Measurements from ENCODE around the gene MYBBP1A. TPM values are rescaled to one million over a fixed set of nuclear protein-coding genes. Genes with fewer than 3 reads are reported as not detected.

The MYBBP1A gene
- total RNA-seq, 4 donors from 2014 or later: 42.5 to 60.2 (median 48.9) TPM

DNA sequence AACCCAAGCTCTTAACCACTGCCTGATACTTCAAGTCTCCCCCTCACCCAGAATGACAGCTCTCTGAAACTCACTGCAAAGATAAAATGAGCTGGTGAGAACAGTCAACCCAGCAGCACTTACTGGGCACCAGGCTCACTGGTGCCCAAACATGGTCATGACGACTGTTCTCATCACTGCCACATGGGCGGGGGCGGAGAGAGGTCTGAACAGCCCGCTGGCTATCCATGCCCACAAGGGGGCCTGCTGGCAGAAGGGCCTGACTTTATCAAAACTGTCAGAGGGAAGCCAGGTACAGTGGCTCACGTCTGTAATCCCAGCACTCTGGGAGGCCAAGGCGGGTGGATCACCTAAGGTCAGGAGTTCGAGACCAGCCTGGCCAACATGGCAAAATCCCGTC, 4.0 kb downstream of the MYBBP1A start:
- no peak overlapping the region for H3K4me3 ChIP-seq
- no peak overlapping the region for H3K27ac ChIP-seq
- DNase-seq (no peak), ATAC-seq (no peak)
- H3K27me3 ChIP-seq: no peaks in the 10 kb centered on the region
- peaks cover 0 to 79% of the 10 kb centered on the region in 2 donors for H3K36me3 ChIP-seq
- no peak for TF ChIP-seq POLR2A (IDR thresholded peaks at IDR 0.05)
- TF ChIP-seq, protein P1, sequence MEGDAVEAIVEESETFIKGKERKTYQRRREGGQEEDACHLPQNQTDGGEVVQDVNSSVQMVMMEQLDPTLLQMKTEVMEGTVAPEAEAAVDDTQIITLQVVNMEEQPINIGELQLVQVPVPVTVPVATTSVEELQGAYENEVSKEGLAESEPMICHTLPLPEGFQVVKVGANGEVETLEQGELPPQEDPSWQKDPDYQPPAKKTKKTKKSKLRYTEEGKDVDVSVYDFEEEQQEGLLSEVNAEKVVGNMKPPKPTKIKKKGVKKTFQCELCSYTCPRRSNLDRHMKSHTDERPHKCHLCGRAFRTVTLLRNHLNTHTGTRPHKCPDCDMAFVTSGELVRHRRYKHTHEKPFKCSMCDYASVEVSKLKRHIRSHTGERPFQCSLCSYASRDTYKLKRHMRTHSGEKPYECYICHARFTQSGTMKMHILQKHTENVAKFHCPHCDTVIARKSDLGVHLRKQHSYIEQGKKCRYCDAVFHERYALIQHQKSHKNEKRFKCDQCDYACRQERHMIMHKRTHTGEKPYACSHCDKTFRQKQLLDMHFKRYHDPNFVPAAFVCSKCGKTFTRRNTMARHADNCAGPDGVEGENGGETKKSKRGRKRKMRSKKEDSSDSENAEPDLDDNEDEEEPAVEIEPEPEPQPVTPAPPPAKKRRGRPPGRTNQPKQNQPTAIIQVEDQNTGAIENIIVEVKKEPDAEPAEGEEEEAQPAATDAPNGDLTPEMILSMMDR (IDR thresholded peaks at IDR 0.05 in 4 of 5, conservative IDR thresholded peaks at IDR 0.05 in 1 of 5): no peak
- H3K9me3 ChIP-seq: no peaks in the 10 kb centered on the region
- intact Hi-C loops (cut with DNase I; ENCODE audit: low total_unique reads): loop anchor here (10.0 kb wide), 1 partner anchor 126 kb away; no protein-coding TSS in a partner anchor
- in situ Hi-C loops (cut with MboI; ENCODE audit: low sequenced_read_pairs in 4 of 4): loop anchor here in 2 of 4 donors (10.0 to 25.0 kb wide), 2 partner anchors 89 to 126 kb away; no protein-coding TSS in a partner anchor
- peaks cover 17% of the 10 kb centered on the region in 2 donors for H3K4me1 ChIP-seq

DNA sequence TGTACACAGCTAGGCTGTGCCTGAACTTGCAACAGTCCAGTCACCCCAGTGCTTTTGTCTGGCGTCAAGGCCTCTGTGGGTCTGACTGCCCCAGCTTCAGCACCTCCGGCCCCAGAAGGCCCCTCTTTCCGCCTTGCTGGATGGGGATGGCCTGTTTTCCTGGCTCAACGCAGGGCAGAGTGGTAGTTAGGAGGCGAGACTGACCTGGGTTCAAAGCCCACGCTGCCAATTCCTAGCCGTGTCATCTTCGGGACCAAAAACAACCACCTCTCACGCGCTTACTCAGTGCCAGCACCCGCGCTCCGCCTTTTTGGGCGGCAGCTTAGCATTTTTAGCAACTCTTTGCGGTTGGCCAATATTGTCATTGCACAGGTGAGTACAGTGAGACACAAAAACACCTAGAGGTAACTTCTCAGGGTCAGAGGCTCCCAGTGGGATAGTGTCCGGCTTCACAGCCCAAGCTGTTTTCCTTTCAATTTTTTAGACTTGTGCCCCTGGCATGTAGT, 4.6 kb downstream of the MYBBP1A start:
- Histone ChIP-seq H3K36me3 (peaks cover 0 to 79% of the 10 kb centered on the region in 2 donors), H3K9me3 (no peaks in the 10 kb centered on the region), H3K4me1 (peaks cover 12% of the 10 kb centered on the region in 2 donors), H3K27ac (no peak overlapping the region), H3K4me3 (no peak overlapping the region), H3K27me3 (no peaks in the 10 kb centered on the region)
- in situ Hi-C loops (cut with MboI; ENCODE audit: low sequenced_read_pairs in 4 of 4) (loop anchor here in 2 of 4 donors (10.0 to 25.0 kb wide), 2 partner anchors 88 to 126 kb away; no protein-coding TSS in a partner anchor), intact Hi-C loops (cut with DNase I; ENCODE audit: low total_unique reads) (loop anchor here (10.0 kb wide), 1 partner anchor 126 kb away; no protein-coding TSS in a partner anchor)
- no peak for ATAC-seq
- TF ChIP-seq, protein P1 (IDR thresholded peaks at IDR 0.05 in 4 of 5, conservative IDR thresholded peaks at IDR 0.05 in 1 of 5): no peak
- TF ChIP-seq POLR2A (IDR thresholded peaks at IDR 0.05): no peak
- no peak for DNase-seq

DNA sequence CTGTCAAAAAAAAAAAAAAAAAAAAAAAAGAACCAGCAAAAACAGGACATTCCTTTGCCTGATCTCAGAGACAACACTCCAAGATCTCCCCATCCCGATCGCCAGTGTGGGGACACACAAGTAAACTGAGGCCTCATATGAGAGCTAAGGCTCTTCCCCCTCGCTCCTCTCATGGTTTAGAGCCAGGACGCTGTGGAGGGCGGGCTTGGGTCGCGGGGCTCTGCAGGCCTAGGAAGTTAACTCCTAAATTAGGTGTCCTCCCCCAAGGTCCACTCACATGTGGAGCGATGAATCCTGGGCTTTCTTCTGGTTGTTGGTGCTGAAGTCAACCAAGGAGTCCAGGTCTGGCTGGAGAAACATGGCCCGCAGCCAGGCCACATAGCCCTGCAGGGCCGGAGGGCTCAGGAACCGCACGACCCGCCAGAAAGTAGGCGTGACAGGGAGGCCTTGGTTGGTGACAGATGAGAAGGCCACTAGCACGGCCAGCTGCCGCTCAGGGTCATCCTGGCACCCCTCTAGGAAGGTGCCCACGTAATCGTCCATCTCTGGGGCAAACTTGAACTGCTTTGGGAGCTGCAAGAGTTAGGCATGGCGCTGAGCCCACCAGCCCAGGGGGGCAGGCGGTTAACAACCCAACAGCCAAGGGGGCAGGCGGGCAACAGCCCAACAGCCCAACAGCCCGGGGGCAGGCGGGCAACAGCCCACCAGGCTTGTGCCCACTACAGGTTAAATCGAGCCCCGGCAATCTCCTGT, 5.2 kb downstream of the MYBBP1A start:
- Histone ChIP-seq H3K27me3 (no peaks in the 10 kb centered on the region), H3K4me3 (no peak overlapping the region), H3K36me3 (peaks cover 0 to 85% of the 10 kb centered on the region in 2 donors), H3K4me1 (peaks cover 12 to 17% of the 10 kb centered on the region in 2 donors), H3K27ac (no peak overlapping the region), H3K9me3 (no peaks in the 10 kb centered on the region)
- TF ChIP-seq POLR2A (IDR thresholded peaks at IDR 0.05): no peak
- TF ChIP-seq, protein P1 (IDR thresholded peaks at IDR 0.05 in 4 of 5, conservative IDR thresholded peaks at IDR 0.05 in 1 of 5): no peak
- ATAC-seq (no peak), DNase-seq (no peak)
- in situ Hi-C loops (cut with MboI; ENCODE audit: low sequenced_read_pairs in 4 of 4): loop anchor here in 2 of 4 donors (10.0 to 25.0 kb wide), 2 partner anchors 88 to 125 kb away; no protein-coding TSS in a partner anchor
- intact Hi-C loops (cut with DNase I; ENCODE audit: low total_unique reads): loop anchor here (10.0 kb wide), 1 partner anchor 125 kb away; no protein-coding TSS in a partner anchor

DNA sequence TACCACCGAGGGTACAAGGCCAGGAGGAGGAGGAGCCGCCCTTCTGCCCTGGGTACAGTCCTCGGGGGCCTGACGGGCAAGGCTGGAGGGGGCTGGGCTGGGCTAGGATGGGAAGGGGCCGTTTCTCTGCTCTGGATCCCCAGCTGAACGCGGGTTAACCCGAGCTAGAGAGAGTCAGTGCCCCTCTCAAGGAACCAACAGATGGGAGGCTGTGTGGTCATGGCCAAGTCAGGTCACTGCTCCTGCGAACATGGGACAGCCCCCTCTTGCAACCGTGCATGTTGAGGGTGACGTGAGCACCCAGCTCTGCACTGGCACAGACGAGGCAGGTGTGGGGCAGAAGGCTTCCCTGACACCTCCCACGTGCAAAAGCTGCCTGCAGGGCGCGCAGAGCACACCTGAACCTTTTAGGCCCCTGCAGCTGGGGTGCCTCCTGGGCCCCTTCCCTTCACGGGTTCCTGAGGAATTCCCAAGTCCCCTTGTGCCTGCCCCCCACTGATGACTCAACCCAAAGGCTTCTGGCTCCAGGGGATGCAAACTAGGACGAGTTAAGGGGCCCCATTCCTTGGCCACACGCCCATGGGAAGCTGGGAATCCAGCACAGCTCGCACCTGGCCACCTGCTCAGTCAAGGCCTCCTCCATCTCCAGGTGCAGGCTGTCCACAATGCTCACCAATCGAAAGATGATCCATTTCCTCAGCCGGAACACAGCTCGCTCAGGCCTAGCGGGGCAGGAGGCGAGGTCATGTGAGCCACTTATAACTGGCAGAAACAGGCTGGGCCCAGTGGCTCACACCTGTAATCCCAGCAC, 6.3 kb downstream of the MYBBP1A start:
- intact Hi-C loops (cut with DNase I; ENCODE audit: low total_unique reads): no loop called here
- ATAC-seq (no peak), DNase-seq (no peak)
- Histone ChIP-seq H3K4me3 (no peak overlapping the region), H3K9me3 (no peaks in the 10 kb centered on the region), H3K27ac (no peak overlapping the region), H3K4me1 (peaks cover 1 to 9% of the 10 kb centered on the region in 2 donors), H3K36me3 (peaks cover 0 to 93% of the 10 kb centered on the region in 2 donors), H3K27me3 (no peaks in the 10 kb centered on the region)
- in situ Hi-C loops (cut with MboI; ENCODE audit: low sequenced_read_pairs in 4 of 4): no loop called here
- no peak for TF ChIP-seq POLR2A (IDR thresholded peaks at IDR 0.05)
- TF ChIP-seq, protein P1 (IDR thresholded peaks at IDR 0.05 in 4 of 5, conservative IDR thresholded peaks at IDR 0.05 in 1 of 5): no peak
